Measurements from ENCODE around the gene CDH11.

CDH11 gene

DNA sequence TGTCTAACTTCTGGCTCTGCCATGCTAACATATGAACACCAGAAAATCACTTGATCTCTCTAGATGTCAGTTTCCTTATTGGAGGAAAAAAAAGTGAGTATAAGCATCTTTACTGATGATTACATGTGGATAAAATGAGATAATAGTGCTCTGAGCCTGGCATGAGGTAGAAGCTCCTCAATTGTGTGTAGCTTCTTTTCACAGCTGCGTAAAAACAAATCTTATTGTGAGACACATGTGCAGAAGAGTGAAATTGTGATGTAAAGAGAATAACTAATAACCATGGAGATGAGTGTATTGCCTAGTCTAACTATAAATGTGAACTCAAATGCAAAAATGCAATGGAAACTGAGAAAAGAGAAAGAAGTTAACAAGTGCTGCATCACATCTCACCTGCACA is 44.7 kb downstream of the CDH11 start:
- Histone ChIP-seq H3K36me3 (ENCODE audit: insufficient read depth, low read length) (no peaks in the 10 kb centered on the region), H3K27me3 (ENCODE audit: insufficient read depth, low read length) (no peaks in the 10 kb centered on the region), H3K4me3 (ENCODE audit: low read length) (no peak overlapping the region), H3K9me3 (ENCODE audit: low read length) (no peaks in the 10 kb centered on the region), H2AFZ (ENCODE audit: low read depth, low read length) (no peak overlapping the region), H3K4me1 (ENCODE audit: insufficient read depth, low read length) (no peaks in the 10 kb centered on the region)

DNA sequence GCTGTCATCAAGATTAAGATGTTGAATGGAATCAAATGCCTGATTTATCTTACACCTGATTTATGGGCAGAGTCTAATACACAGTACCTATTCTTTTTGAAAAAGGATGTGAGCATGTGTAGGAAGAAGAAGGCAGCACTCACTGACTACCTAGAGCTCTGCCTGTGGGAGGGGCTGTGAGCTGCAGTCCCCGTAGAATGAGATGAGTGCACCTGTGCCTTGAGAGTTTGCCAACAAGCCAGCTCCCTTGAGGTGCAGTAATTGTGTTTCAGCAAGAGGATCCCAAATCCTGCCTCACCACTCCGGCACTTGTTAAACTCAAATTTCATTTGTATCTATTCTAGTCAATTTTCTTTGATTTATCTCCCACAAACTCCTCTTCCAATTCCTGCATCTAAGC is 46.0 kb downstream of the CDH11 start:
- Histone ChIP-seq H3K4me3 (ENCODE audit: low read length) (no peak overlapping the region), H3K4me1 (ENCODE audit: insufficient read depth, low read length) (peaks cover 8% of the 10 kb centered on the region), H3K36me3 (ENCODE audit: insufficient read depth, low read length) (no peaks in the 10 kb centered on the region), H3K27me3 (ENCODE audit: insufficient read depth, low read length) (no peaks in the 10 kb centered on the region), H2AFZ (ENCODE audit: low read depth, low read length) (no peak overlapping the region), H3K9me3 (ENCODE audit: low read length) (no peaks in the 10 kb centered on the region)

DNA sequence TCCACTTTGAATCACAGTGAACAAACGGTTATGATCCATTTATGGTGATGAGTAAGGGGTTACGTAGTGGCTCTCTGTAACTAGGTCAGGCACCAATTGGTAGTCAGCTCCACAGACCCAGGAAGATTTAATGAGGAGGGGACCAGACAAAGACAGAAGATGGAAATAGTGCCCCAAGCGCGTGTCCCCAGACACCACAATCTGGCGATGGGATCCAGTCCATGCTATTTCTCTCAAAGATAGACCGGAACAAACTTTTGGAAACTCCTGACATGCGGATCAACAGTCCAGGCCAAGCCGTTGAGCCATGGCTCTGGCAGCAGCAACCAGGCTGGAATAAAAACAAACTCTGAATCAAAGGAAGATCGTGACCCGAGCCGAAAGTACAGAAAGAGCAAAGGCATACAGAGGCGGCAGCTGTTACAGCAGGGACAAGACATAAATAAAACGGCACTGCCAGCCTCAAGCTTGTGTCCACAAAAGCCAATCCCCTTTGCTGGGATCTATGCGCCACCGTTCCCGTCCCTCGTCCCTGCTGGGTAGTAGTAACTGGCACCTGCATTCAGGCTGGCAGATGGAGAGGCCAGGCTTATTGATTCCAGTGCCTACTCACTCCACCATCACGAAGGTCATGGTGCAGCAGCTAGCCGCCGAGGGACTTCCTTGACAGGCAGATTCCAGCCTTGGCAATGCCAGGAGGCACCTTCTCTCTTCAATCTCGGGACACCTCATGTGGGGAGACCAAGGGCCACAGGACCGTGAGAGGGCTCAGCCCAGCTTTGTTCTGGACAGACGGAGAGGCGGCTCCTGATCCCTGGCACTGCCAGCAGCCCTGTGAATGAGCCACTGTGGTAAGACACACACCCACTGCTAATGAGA is 50.2 kb downstream of the CDH11 start:
- Histone ChIP-seq H3K36me3 (ENCODE audit: insufficient read depth, low read length) (no peaks in the 10 kb centered on the region), H2AFZ (ENCODE audit: low read depth, low read length) (no peak overlapping the region), H3K4me3 (ENCODE audit: low read length) (no peak overlapping the region), H3K4me1 (ENCODE audit: insufficient read depth, low read length) (peaks cover 10% of the 10 kb centered on the region), H3K27me3 (ENCODE audit: insufficient read depth, low read length) (no peaks in the 10 kb centered on the region), H3K9me3 (ENCODE audit: low read length) (no peaks in the 10 kb centered on the region)

DNA sequence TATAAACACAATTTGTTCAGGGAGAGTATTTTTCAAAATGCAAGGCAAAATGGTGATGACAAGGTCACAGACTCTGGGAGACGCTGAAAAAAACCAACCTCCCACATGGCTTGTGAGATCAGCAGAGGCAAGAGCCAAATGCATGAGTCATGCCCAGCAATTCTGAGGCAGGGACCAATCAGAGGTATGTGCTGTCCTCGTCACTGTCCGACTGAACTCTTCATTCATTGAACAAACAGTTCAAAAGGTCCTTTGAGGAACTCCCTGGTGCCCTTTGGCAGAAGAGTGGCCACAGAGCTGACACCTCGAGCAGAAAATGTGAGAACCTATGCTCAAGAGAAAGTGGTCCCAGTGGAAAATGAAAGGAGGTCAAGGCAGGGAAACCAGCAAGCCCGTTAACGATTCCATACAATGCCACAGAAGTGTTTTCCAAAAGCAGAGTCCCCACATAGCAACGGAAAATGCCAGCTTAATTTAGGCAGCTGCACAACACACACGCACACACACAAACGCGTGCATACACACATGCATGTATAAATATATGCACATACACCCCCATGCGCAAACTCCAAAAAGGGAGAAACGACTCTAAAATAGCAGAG is 50.9 kb downstream of the CDH11 start:
- H3K4me1 ChIP-seq (ENCODE audit: insufficient read depth, low read length), result peaks cover 10% of the 10 kb centered on the region
- no peak overlapping the region for H2AFZ ChIP-seq (ENCODE audit: low read depth, low read length)
- no peaks in the 10 kb centered on the region for H3K27me3 ChIP-seq (ENCODE audit: insufficient read depth, low read length)
- no peaks in the 10 kb centered on the region for H3K36me3 ChIP-seq (ENCODE audit: insufficient read depth, low read length)
- no peak overlapping the region for H3K4me3 ChIP-seq (ENCODE audit: low read length)
- no peaks in the 10 kb centered on the region for H3K9me3 ChIP-seq (ENCODE audit: low read length)

DNA sequence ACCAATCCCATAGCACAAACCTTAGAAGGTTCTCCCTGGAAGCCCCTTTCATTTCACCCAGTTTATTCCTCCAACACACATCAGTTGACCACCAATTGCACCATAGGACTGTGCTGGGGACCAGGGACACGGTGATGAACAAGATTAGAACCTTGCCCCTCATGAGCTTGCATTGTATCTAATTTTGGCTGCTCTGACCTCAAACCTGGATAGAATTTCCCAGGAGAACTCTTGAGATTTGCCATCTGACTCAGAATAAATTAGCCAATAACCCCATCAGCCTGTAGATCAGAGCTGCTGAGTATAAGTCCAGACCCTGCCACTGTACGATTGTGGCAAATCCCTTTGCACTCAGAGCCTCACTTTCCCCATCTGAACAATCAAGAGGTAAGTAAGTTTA is 52.1 kb downstream of the CDH11 start:
- Histone ChIP-seq H3K4me1 (ENCODE audit: insufficient read depth, low read length) (peaks cover 10% of the 10 kb centered on the region), H2AFZ (ENCODE audit: low read depth, low read length) (no peak overlapping the region), H3K27me3 (ENCODE audit: insufficient read depth, low read length) (no peaks in the 10 kb centered on the region), H3K4me3 (ENCODE audit: low read length) (no peak overlapping the region), H3K9me3 (ENCODE audit: low read length) (no peaks in the 10 kb centered on the region), H3K36me3 (ENCODE audit: insufficient read depth, low read length) (no peaks in the 10 kb centered on the region)

DNA sequence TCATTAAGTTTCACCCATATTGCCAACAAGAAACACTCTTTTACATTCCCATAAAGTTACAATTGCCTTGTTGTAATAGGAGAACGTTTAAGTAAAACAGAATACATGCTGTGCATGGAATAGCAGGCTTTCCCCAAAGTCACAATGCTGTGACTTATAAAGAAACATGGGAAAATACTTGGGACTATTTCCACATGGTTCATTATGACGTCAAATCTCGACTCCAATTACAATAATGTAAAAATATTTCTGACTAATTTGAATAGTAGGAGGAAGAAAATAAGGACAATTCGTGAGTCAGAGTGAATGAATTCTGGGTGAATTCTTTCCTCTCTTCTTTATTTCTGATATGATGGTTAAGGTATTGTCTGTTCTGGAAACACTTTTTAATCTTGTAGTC is 52.8 kb downstream of the CDH11 start:
- Histone ChIP-seq H3K27me3 (ENCODE audit: insufficient read depth, low read length) (peaks cover 1% of the 10 kb centered on the region), H3K4me1 (ENCODE audit: insufficient read depth, low read length) (peaks cover 10% of the 10 kb centered on the region), H3K9me3 (ENCODE audit: low read length) (no peaks in the 10 kb centered on the region), H3K4me3 (ENCODE audit: low read length) (no peak overlapping the region), H2AFZ (ENCODE audit: low read depth, low read length) (no peak overlapping the region), H3K36me3 (ENCODE audit: insufficient read depth, low read length) (no peaks in the 10 kb centered on the region)

DNA sequence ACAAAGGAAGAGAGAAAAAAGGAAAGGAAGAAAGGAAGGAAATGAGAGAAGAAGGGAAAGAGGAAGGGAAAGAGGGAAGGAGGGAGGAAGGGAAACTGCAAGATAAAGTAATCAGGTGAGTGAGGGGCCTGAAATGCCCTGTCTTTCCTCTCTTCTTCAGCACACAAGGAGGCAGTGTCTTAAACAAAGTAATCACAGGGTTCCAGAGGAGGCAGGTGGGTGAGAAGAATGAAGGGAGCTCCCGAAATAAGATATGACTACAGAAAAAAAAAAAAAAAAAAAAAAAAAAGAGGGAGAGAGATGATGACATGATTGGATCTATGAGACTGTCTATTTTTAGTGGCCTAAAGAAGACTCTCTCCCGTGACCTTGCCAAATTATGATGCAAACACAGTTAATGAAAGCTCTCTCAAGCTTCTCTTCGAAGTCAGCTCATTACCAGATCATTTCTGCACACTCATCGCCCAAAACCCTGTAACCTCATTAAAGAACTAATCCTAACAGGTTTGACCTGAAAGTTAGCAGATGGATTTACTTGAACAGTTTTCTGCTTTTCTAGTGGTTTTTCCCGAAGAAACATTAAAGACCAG is 53.6 kb downstream of the CDH11 start:
- Histone ChIP-seq H2AFZ (ENCODE audit: low read depth, low read length) (no peak overlapping the region), H3K4me1 (ENCODE audit: insufficient read depth, low read length) (peaks cover 10% of the 10 kb centered on the region), H3K9me3 (ENCODE audit: low read length) (no peaks in the 10 kb centered on the region), H3K36me3 (ENCODE audit: insufficient read depth, low read length) (no peaks in the 10 kb centered on the region), H3K4me3 (ENCODE audit: low read length) (no peak overlapping the region), H3K27me3 (ENCODE audit: insufficient read depth, low read length) (peaks cover 5% of the 10 kb centered on the region)

DNA sequence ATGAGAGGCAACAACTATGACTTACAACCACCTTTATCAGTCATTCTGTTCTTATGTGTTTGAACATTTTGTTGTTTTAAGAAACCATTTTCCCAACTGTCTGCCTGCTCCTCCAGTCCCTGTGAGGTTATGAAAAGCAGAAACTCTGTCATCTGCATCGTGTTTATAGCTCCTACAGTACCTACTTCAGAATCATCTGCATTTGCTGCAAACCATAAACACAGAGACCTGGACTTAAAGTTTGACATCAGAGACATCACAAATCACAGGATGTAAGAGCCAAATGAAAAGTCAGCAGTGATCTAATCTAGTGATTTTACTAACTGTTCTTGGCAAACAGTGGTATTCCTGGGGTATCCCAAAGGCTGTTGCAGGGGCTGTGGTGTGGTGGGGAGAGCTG is 55.2 kb downstream of the CDH11 start:
- Histone ChIP-seq H3K4me1 (ENCODE audit: insufficient read depth, low read length) (peaks cover 10% of the 10 kb centered on the region), H3K36me3 (ENCODE audit: insufficient read depth, low read length) (no peaks in the 10 kb centered on the region), H3K9me3 (ENCODE audit: low read length) (no peaks in the 10 kb centered on the region), H3K27me3 (ENCODE audit: insufficient read depth, low read length) (peaks cover 5% of the 10 kb centered on the region), H2AFZ (ENCODE audit: low read depth, low read length) (no peak overlapping the region), H3K4me3 (ENCODE audit: low read length) (no peak overlapping the region)

DNA sequence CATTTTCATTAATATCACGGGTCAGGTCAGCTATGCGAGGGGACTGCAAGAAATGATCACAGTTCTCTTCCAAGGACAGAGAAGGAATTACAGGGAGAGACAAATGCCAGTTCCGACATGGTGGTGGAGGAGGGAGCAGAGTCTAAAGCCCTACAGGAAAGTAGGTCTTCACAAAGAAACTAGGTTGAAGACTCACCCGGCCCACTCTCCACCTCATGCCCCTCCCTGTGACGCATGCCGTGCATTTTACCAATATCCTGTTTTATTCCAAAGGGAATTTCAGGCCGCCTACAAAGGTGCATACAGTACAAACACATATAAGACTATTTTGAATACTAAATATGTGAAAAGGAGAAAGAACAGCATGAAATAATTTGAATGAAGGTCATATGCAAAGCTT is 56.8 kb downstream of the CDH11 start:
- peaks cover 5% of the 10 kb centered on the region for H3K27me3 ChIP-seq (ENCODE audit: insufficient read depth, low read length)
- no peaks in the 10 kb centered on the region for H3K9me3 ChIP-seq (ENCODE audit: low read length)
- peaks cover 8% of the 10 kb centered on the region for H3K4me1 ChIP-seq (ENCODE audit: insufficient read depth, low read length)
- H3K36me3 ChIP-seq (ENCODE audit: insufficient read depth, low read length), result no peaks in the 10 kb centered on the region
- H2AFZ ChIP-seq (ENCODE audit: low read depth, low read length), result no peak overlapping the region
- no peak overlapping the region for H3K4me3 ChIP-seq (ENCODE audit: low read length)

DNA sequence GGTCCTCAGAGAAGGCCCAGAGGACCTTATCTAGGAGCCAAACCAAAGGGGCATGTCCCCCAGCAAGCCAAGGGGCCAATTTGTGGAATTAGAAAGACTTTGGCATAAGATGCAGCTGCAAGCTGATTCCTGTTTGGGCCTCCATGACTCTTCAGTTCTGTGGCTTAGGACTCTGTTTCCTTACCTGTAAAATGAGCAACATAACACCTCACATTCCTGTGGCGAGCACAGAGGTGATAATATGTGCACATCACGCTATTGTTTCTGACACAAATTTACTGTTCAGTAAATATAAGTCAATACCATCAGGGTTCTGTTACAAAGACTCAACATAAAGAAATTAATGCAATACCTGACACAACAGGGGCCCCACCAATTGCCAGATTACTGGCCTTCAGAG is 57.7 kb downstream of the CDH11 start:
- peaks cover 17% of the 10 kb centered on the region for H3K4me1 ChIP-seq (ENCODE audit: insufficient read depth, low read length)
- peaks cover 5% of the 10 kb centered on the region for H3K27me3 ChIP-seq (ENCODE audit: insufficient read depth, low read length)
- no peaks in the 10 kb centered on the region for H3K36me3 ChIP-seq (ENCODE audit: insufficient read depth, low read length)
- H2AFZ ChIP-seq (ENCODE audit: low read depth, low read length), result no peak overlapping the region
- no peaks in the 10 kb centered on the region for H3K9me3 ChIP-seq (ENCODE audit: low read length)
- H3K4me3 ChIP-seq (ENCODE audit: low read length), result no peak overlapping the region

DNA sequence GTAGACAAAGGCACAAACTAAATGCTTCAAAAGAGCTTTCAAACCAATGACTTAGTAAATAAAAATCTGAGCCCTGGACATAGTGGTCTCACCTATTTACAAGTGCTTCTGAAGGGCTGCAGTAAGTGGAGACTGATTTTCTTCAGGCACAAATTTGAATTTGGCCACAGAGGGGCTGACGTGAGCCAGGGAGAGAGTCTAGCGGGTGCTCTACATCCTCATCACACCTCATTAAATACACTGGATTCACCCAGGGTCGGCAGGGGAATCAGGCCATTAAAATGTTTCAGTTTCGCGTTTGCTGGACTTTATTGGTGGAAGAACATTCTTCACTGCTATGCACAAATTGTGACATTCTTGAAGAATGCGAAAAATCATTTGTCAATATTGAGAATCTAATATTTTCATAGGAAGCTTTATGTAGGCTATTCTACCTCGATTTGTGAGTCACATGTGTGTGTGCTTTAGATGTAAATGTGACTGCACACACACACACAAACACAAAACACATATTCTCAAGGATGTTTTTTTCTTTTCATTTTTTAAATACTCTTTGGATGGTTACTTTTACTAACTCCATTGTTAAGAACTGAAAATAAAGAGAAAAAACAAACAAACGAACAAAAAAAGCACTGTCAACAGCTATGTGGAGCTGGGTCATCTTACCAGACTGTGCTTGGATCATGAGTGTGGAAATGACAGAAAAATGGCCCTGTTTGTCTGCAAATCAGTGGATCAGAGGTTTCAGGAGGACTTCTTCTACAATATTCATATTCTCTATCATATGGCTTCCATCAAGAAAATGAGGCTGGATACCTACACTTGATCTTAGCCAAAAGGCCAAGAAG is 58.9 kb downstream of the CDH11 start:
- no peaks in the 10 kb centered on the region for H3K36me3 ChIP-seq (ENCODE audit: insufficient read depth, low read length)
- no peak overlapping the region for H3K4me3 ChIP-seq (ENCODE audit: low read length)
- peaks cover 21% of the 10 kb centered on the region for H3K4me1 ChIP-seq (ENCODE audit: insufficient read depth, low read length)
- peaks cover 5% of the 10 kb centered on the region for H3K27me3 ChIP-seq (ENCODE audit: insufficient read depth, low read length)
- no peaks in the 10 kb centered on the region for H3K9me3 ChIP-seq (ENCODE audit: low read length)
- H2AFZ ChIP-seq (ENCODE audit: low read depth, low read length), result no peak overlapping the region

DNA sequence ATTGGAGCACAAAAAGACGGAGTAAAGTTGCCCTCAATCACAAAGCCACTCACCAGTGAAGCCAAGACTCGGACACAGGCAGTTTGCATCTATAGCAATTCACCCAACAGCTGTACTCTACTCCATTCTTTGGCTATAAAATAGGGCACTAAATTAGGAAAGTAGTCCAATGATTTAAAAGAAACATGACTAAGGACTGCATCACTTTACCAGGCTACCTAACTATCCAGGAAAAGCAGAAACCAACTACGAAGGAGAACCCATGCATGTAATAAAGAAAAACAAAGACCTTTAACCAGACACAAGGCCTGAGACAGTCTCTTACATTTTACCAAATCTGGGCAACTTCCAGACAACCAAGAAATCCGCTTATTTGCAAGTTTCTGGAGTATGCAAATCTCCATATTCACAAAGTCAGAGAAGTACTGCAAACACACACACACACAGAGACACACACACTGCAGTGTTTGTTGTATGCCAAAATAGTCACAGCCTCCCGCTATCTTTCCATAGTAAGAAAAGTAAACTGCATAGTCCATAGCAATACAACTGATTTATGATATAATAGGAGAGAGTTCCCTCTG is 59.8 kb downstream of the CDH11 start:
- Histone ChIP-seq H3K36me3 (ENCODE audit: insufficient read depth, low read length) (no peaks in the 10 kb centered on the region), H3K4me3 (ENCODE audit: low read length) (no peak overlapping the region), H3K4me1 (ENCODE audit: insufficient read depth, low read length) (peaks cover 21% of the 10 kb centered on the region), H3K27me3 (ENCODE audit: insufficient read depth, low read length) (peaks cover 5% of the 10 kb centered on the region), H2AFZ (ENCODE audit: low read depth, low read length) (no peak overlapping the region), H3K9me3 (ENCODE audit: low read length) (no peaks in the 10 kb centered on the region)
